Stimulated activated CD4-positive, alpha-beta T cell treated with anti-CD3 and anti-CD28 coated beads, Interleukin-1b, Interleukin-23, amount 100 ng/mL, for 4 hours (primary cell): ENCODE data around the gene HPX.
"Not testable (repeated sequence)": the region's sequence is repeated elsewhere in the genome, so short reads cannot be mapped to it uniquely, and the experiment has no call there.

Source experiments
- DNase-seq, 2 donors: peaks; one replicate each; pipeline ENCODE4 v3.0.0-alpha.2; 2020; ENCODE audit warnings: low read depth in 2 of 2

The HPX gene

GRCh38 chr11:6417907-6418556 is 22.8 kb downstream of the HPX start:
- no peak for DNase-seq

DNA sequence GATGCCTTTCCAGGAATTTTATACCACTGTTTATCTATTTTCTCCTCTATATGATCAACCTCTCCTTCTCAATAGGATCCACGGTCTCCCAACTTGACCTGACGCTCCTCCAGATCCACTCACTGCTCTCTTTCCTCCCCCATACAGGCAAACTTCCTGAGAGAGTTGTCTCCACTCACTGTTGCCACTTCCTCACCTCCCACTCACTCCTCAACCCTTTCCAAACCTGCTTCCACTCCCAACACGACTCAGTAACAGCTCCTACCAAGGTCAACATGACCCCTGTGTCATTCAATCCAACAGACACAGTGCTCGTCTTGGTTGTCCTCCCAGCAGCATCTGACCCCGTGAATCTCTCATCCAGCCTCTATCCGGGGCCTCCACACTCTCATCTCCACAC is 25.0 kb downstream of the HPX start:
- no peak for DNase-seq

GRCh38 chr11:6414874-6415328 is 25.9 kb downstream of the HPX start:
- no peak for DNase-seq

GRCh38 chr11:6413791-6414201 is 27.0 kb downstream of the HPX start:
- DNase-seq: peak; percentile 48 to 60

DNA sequence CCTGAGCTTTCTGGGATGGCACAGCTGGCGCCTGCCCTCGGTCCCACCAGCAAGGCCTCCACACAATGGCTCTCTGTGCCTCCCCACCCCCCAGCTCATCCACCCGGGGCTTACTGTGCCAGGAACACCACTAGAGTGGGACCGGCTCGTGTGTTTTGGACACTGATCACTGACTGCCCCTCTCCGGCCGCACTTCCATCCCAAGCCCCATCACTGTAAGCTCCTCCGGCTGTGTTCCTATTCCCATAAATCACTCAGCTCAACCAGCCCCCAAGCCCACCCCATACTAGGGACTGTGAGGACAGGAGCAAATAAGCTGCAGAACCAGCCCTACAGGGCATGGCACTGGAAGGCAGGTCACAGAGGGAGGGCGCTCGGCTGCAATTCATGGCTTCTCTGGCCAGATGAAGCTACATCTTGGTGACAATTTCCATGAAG is 29.2 kb downstream of the HPX start:
- DNase-seq: no peak

GRCh38 chr11:6410695-6411430 is 29.9 kb downstream of the HPX start:
- DNase-seq: no peak

DNA sequence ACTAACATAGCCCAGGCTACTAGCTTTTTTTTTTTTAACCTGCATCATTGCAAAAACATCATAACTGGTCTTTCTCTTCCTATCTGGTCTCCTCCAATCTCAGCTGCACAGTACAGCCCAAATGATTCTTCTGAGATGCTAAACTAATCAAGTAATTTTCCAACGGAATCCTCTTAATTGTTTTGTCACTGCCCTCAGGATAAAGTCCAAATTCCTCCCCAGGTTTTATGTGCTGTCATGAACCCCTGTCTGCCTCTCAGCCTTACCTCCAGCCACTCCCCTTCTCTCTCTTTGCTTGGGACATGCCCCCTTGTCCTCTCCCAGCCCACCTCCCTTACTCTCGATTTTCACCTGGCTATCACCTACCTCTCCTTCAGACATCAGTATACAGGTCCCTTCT is 34.4 kb downstream of the HPX start:
- no peak for DNase-seq

DNA sequence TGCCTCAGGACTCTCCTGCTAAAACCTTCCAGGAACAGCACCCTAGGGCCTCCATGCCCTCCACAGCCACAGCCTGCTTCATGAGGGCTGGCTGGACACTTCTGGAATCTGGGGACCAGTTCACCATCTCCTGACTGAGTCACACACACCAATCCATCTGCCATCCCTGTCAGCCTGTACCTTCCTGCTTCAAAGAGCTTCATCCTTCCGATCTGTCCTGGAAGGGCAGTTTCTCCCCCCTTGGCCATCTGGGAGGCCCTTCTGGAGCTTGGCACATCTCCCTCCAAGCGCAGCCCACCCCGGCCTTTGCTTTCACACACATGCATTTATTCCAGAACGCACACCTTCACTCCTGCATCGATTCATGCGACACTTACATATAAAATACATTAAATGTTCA is 34.9 kb downstream of the HPX start:
- no peak for DNase-seq

DNA sequence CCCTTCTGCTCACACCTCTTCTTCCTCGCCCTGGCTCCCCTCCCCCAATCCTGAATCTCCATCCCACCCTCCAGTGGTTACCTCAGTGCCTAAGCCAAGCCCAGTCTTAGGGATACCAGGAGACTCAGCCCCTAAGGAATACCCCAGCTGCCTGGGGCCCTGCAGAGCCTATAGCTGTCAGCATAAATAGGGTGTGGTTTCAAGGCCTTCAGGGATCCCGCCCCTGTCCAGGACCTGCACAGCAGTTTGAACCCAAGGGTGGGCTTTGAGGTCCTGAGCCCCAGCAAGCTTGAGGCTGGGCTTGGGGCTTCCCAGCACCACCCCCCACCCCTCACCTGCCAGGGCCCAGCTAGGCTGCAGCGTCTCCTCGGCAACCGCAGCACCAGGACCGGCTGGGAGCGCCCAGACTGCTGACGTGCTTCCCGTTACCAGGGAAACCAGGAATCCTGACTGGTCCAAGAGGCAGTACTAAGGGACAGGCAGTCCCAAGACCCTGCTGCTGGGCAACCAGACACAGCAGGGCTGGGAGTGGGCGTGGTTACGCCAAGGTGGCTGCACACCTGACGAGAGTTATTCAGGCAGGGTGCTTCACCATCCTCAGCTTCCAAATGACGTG is 35.6 kb downstream of the HPX start:
- no peak for DNase-seq

DNA sequence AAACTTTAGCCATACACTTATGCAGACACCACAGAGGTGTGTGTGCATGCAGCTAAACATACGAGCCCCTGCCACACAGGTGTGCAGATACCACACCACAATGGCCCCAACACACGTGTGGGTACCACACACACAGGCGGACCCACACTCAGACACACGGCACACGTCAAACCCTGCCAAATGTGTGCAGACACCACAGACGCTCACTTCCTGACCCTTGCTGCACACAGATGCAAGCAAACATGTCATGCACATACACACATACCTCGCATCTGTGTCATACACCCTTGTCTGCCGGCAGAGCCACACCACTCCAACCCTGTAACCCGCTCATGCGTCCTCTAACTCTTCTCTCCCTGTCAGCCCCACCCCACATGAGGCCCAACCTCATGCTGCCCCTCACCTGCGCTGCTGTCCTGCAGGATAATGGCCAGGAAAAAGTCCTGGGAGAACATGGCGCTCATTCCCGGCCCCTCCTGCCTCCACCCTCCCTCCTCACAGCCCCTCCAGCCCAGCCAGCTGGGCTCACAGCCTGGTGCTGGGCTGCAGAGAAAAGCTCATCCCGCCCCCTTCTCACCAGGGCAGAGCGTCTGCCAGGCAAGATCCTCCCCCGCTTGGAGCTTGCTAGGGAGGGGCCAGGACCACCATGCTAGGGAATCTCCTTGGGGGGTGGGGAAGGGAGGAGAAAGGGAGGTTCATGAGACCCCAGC is 36.3 kb downstream of the HPX start:
- DNase-seq: no peak

DNA sequence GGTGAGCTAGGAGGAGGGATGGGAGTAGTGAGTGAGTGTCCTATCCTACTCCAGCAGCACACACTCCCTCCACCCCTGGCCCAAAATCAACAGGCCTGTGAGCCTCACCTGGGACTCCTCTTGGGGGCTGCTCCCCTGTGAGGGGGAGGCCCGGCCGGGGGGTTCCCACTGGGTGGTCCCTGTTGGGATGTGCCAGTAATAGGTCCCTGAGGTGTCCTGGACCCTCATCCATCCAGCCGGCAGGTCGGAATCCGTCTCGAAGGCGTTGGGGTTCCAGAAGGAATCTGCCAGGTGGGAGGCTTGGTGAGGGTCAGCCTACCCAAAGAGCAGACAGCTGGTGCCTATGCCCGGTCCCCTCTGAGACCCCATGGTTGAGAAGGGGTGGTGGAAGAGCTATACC is 37.2 kb downstream of the HPX start:
- no peak for DNase-seq

GRCh38 chr11:6402561-6402981 is 38.2 kb downstream of the HPX start:
- peak in 1 of 2 donors; percentile 38 for DNase-seq

DNA sequence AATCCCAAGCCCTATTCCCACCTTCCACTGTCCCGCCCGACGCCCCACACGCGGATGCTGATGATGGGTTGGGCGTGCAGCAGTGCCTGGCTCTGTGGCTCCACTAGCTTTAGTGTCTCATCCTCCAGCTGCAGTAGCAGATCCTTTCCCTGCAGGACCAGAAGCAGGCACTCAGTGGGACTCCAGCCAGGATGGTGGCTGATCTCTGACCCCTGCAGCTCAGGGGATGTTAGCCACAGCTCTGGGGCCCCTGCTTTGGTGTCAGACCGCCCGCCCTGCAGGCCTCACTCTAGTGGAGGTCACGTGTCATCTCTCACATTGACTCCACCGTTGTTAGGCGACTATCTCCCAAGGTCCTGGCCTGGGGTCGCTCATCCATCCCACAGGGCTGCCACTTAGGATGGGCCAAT is 38.7 kb downstream of the HPX start:
- DNase-seq: no peak

- no peak for DNase-seq
These were observed 39.3 kb downstream of the HPX start for GRCh38 chr11:6401464-6401863.

- DNase-seq: no peak
These were observed 40.1 kb downstream of the HPX start for GRCh38 chr11:6400431-6401345.

- DNase-seq: no peak
These were observed 43.2 kb downstream of the HPX start for GRCh38 chr11:6397636-6398035.

GRCh38 chr11:6397156-6397555 is 43.6 kb downstream of the HPX start:
- DNase-seq: no peak

DNA sequence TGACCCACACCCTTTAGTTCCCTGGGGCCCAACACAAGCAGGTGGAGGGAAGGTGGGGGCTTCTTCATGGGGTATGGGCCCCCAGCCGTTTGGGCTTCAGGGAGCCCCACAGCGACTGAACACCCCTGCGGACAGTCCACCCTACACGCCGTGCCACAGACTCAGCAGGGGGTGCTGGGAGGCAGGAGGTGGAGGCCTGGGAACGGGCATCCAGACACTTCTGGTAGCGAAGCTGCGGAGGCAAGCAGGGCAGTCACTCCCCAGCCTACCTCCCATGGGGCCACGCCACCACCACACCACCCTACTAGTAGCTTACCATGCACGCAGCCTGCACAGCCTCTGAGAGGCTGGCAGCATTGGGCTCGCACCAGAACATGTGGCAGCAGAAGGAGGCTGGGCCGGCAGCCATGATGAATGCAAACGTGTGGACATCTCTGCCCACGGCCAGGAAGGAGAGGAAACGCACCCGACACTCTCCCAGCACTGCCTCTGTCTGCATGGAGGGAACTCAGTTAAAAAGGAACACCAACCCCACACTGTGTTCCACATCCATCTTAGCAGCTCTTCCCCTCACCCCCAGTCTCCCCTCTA is 45.2 kb downstream of the HPX start:
- DNase-seq: no peak

DNA sequence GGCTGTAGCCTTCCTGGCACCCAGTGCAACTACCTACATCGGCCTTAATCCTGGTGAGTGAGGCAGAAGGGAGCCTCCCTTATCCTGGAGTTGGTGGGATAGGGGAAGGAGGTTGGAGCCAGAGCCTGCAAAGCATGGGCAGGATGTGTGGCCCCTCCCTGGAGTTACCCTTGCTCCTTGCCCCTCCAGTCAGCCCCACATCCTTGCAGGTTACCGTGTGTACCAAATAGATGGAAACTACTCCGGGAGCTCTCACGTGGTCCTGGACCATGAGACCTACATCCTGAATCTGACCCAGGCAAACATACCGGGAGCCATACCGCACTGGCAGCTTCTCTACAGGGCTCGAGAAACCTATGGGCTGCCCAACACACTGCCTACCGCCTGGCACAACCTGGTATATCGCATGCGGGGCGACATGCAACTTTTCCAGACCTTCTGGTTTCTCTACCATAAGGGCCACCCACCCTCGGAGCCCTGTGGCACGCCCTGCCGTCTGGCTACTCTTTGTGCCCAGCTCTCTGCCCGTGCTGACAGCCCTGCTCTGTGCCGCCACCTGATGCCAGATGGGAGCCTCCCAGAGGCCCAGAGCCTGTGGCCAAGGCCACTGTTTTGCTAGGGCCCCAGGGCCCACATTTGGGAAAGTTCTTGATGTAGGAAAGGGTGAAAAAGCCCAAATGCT is 46.7 kb downstream of the HPX start:
- DNase-seq: no peak

DNA sequence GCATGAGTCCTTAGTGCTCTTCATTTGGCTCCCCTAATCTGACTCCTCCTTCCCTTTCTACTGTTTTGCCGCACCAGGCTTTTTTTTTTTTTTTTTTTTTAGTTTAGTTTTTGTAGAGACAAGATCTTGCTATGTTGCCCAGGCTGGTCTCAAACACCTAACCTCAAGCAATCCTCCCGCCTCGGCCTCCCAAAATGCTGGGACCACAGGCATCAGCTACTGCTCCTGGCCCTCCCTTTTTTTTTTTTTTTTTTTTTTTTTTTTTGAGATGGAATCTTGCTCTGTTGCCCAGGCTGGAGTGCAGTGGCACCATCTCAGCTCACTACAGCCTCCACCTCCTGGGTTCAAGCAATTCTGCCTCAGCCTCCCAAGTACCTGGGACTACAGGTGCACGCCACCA is 48.5 kb downstream of the HPX start:
- DNase-seq: not testable (repeated sequence)
